ENCODE measurements around the gene SELENOO. TPM values are rescaled to one million over a fixed set of nuclear protein-coding genes. Genes with fewer than 3 reads are reported as not detected.
A peak's percentile ranks its signal among the peaks of the same experiment; 100 is the strongest.

The SELENOO gene
- total RNA-seq (2021), result 39.2 and 41.3 TPM in 2 replicates
- percentile 73 among the genes with signal in this experiment for Bru-seq, nascent RNA
- percentile 88 among the genes with signal in this experiment for BruChase-seq, experiment 1, labeled RNA remaining after a 2-hour chase
- BruChase-seq, experiment 2, labeled RNA remaining after a 6-hour chase, result percentile 87 among the genes with signal in this experiment
- long read RNA-seq, transcript SELENOO-201 (9 exons, 2,315 nt), result major isoform, 139 of 194 reads
- long read RNA-seq, partial matches to known transcripts, result 14 of 194 reads
- long read RNA-seq, other reads (novel, unspliced or antisense), result 41 of 194 reads

DNA sequence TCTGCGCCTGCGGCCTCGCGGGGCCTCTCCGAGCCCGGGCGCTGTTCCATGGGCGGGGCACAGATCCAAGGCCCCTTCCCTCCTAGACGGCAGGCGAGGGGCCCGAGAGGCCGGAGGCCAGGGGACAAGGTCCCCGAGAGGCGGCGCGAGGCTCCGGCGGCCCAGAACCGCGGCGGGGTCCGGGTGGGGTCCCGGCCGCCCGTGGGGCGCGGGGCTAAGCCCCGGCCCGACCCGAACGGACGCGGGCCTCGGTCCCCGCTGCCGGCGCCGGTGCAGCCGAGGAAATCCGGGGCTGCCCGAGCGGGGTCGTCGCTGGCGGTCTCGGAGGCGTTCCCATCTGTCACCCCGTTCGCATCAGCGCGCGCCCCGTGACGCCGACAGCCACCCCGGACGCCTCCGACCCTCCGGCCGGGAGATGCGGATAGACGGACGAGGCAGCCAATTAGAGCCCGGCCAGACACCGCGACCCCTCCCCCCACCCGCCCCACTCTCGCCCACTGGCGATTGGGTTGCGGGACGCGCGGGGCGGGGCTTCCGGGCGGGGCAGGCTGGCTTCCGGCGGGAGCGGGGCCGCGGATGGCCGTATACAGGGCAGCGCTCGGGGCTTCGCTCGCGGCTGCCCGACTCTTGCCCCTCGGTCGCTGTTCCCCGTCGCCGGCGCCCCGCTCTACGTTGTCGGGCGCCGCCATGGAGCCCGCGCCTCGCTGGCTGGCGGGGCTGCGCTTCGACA is at the start of gene SELENOO:
TSS of gene SELENOO (plus strand) at position 551 of the 730 bp plus-strand sequence. CDS start at position 577, 26 bp downstream.
- Histone ChIP-seq H3K27ac (ENCODE audit: low read depth, low read length, poor library complexity, severe bottlenecking) (peak within 1 kb of the TSS; percentile 82), H3K9me3 (ENCODE audit: low read depth, low read length, poor library complexity, severe bottlenecking) (peaks cover 5% of the 10 kb centered on the region), H3K36me3 (ENCODE audit: insufficient read depth, low read length, poor library complexity, severe bottlenecking) (peaks cover 35% of the 10 kb centered on the region), H3K4me1 (ENCODE audit: insufficient read depth, low read length, poor library complexity, severe bottlenecking) (peaks cover 10% of the 10 kb centered on the region), H3K4me3 (ENCODE audit: low read depth, low read length, poor library complexity, severe bottlenecking) (peak within 1 kb of the TSS; percentile 78), H3K27me3 (replicated peaks; ENCODE audit: insufficient read depth, low read depth, low read length, poor library complexity) (no peaks in the 10 kb centered on the region)
- CTCF ChIA-PET, result no interaction called here
- TF ChIP-seq, protein P1, sequence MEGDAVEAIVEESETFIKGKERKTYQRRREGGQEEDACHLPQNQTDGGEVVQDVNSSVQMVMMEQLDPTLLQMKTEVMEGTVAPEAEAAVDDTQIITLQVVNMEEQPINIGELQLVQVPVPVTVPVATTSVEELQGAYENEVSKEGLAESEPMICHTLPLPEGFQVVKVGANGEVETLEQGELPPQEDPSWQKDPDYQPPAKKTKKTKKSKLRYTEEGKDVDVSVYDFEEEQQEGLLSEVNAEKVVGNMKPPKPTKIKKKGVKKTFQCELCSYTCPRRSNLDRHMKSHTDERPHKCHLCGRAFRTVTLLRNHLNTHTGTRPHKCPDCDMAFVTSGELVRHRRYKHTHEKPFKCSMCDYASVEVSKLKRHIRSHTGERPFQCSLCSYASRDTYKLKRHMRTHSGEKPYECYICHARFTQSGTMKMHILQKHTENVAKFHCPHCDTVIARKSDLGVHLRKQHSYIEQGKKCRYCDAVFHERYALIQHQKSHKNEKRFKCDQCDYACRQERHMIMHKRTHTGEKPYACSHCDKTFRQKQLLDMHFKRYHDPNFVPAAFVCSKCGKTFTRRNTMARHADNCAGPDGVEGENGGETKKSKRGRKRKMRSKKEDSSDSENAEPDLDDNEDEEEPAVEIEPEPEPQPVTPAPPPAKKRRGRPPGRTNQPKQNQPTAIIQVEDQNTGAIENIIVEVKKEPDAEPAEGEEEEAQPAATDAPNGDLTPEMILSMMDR (conservative IDR thresholded peaks at IDR 0.05; ENCODE audit: low read depth, low read length), result no peak
- TF ChIP-seq EZH2 (IDR thresholded peaks at IDR 0.05; ENCODE audit: borderline replicate concordance, low read depth, low read length, poor library complexity, severe bottlenecking), result no peak
- POLR2A ChIA-PET (ENCODE audit: low non-redundant PET), result no interaction called here
- intact Hi-C loops (cut with micrococcal nuclease; ENCODE audit: unreplicated experiment), result no loop called here
- no TSS peak for BruUV-seq (replicated peaks)
- DNase-seq (ENCODE audit: low spot score), result peak; percentile 93

DNA sequence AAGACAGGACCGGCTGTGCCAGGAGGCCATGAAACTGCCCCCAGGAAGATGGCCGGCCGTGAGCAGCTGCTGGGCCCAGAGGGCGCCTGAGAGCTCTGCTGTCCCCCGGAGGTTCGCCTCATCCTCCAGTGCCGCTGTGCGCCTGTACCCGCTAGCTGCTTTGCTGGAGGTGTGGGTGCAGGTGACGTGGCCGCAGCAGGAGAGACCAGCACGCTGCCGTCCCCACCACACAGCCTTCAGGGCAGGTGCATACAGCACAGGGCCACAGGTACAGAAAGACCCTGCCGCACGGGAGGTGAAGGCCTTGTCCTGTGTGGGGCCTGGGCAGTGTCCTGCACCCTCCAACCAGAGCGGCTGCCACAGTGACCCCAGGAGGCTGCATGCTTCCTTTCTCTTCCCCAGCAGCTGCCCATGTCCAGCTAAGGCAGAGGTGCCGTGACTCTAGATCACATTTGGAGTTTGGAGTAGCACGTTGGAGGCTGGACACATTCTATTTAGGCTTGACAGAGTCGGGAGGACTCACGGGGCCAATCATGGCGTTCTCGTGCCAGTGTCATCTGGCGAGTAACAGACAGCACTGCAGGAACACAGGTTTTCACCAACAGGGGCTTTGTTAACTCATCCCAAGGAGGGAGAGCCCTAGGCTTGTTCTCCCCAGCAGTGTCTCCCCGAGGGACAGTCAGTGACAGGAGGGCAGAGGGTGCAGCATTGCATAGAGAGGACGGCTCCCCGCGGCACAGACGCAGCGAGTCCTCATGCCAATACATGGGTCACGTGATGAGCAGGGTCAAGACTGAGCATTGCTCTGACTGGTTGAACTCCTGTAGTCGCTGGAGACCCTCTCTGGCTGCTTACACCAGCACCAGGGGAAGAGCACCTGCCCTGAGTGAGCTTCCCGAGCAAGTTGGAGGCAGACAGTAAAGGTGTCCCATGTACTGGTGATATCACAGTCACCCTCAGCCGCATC is 49.0 kb upstream of the SELENOO start:
- Histone ChIP-seq H3K36me3 (ENCODE audit: insufficient read depth, low read length, poor library complexity, severe bottlenecking) (no peaks in the 10 kb centered on the region), H3K9me3 (ENCODE audit: low read depth, low read length, poor library complexity, severe bottlenecking) (no peaks in the 10 kb centered on the region), H3K27me3 (replicated peaks; ENCODE audit: insufficient read depth, low read depth, low read length, poor library complexity) (no peaks in the 10 kb centered on the region), H3K27ac (ENCODE audit: low read depth, low read length, poor library complexity, severe bottlenecking) (no peak overlapping the region), H3K4me3 (ENCODE audit: low read depth, low read length, poor library complexity, severe bottlenecking) (no peak overlapping the region), H3K4me1 (ENCODE audit: insufficient read depth, low read length, poor library complexity, severe bottlenecking) (no peaks in the 10 kb centered on the region)
- no TSS peak for BruUV-seq (replicated peaks)
- ChIA-PET CTCF (no interaction called here), POLR2A (ENCODE audit: low non-redundant PET) (interaction anchor here (0.6 kb wide), 1 partner anchor 29 kb away, joined by 3 read pairs; no protein-coding TSS in a partner anchor)
- no peak for TF ChIP-seq EZH2 (IDR thresholded peaks at IDR 0.05; ENCODE audit: borderline replicate concordance, low read depth, low read length, poor library complexity, severe bottlenecking)
- TF ChIP-seq, protein P1 (conservative IDR thresholded peaks at IDR 0.05; ENCODE audit: low read depth, low read length), result no peak
- no peak for DNase-seq (ENCODE audit: low spot score)
- intact Hi-C loops (cut with micrococcal nuclease; ENCODE audit: unreplicated experiment), result no loop called here

- no peaks in the 10 kb centered on the region for H3K4me1 ChIP-seq (ENCODE audit: insufficient read depth, low read length, poor library complexity, severe bottlenecking)
- H3K36me3 ChIP-seq (ENCODE audit: insufficient read depth, low read length, poor library complexity, severe bottlenecking), result no peaks in the 10 kb centered on the region
- H3K27ac ChIP-seq (ENCODE audit: low read depth, low read length, poor library complexity, severe bottlenecking), result no peak overlapping the region
- no peaks in the 10 kb centered on the region for H3K9me3 ChIP-seq (ENCODE audit: low read depth, low read length, poor library complexity, severe bottlenecking)
- BruUV-seq (replicated peaks), result no TSS peak
- intact Hi-C loops (cut with micrococcal nuclease; ENCODE audit: unreplicated experiment), result no loop called here
- no peaks in the 10 kb centered on the region for H3K27me3 ChIP-seq (replicated peaks; ENCODE audit: insufficient read depth, low read depth, low read length, poor library complexity)
- ChIA-PET POLR2A (ENCODE audit: low non-redundant PET) (no interaction called here), CTCF (interaction anchor here (0.6 kb wide), 1 partner anchor 11 kb away, joined by 4 read pairs; no protein-coding TSS in a partner anchor)
- no peak overlapping the region for H3K4me3 ChIP-seq (ENCODE audit: low read depth, low read length, poor library complexity, severe bottlenecking)
- DNase-seq (ENCODE audit: low spot score), result no peak
- no peak for TF ChIP-seq EZH2 (IDR thresholded peaks at IDR 0.05; ENCODE audit: borderline replicate concordance, low read depth, low read length, poor library complexity, severe bottlenecking)
- TF ChIP-seq, protein P1 (conservative IDR thresholded peaks at IDR 0.05; ENCODE audit: low read depth, low read length), result no peak
Measured at GRCh38 chr22:50153056-50153755, 47.6 kb upstream of the SELENOO start.

Measured in A673 (cell line).